SKM-1 (cell line): ENCODE results near the gene RIMS1.

Experiments used
- DNase-seq: peaks from one replicate; lab custom pipeline; 2025; ENCODE audit not compliant: unreplicated experiment; lab: John Stamatoyannopoulos, UW

RIMS1 gene

DNA sequence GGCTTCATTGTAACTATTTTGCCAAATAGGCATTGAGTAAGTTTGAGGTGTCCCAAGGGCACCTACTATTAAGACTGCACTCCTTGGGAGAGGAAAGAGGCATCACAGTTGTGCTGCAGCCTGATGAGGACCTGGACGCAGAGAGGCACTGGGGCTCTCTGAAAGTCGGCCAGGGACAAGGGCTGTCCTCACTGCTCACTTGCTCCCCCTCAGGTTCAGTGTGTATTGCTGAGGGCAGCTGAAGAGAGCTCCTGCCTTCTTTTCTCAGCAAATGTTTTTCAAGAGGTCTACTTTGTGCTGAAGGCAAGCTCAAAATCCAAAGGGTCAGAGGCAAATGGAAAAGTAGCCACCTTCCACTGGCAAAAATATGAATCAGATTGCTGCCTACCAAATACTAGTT lies 331.8 kb downstream of the RIMS1 start:
- DNase-seq: peak; percentile 12

DNA sequence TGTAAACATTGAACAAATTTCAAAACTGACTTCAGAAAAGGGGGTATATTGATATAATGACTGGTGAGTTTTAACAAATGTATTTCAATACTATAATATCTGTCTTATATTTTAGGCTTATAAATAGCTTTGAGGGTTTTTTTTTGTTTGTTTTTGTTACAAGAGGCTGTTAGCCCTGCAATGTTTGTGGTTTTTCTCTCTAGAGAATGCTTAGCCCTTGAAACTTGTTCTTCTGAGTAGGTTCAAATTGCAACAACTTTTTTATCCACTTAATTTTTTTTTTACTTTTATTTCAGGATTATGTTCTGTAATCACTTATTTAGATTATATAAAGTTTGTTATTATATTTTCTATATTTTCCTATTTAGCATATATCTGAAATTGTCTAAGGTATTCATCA lies 333.2 kb downstream of the RIMS1 start:
- no peak for DNase-seq

GRCh38 chr6:72238021-72238420 lies 351.7 kb downstream of the RIMS1 start:
- no peak for DNase-seq

DNA sequence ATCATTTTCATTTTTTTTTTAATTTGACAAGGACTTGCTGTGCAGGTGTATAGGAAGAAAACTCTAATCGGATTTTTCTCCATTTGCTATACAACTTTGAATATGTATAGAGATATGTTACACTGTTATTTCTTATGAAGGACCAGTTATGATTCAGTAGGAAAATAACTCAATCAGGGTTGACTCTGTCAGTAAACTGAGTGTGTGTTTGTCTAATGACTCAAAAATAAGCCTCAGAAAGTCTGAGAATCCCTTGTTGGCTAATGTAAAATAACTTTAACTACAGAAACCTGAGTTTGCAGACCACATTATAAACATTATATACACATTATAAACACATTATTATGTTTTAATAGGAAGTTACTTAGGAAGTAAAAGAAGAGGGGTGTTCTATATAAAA lies 352.6 kb downstream of the RIMS1 start:
- DNase-seq: no peak

- no peak for DNase-seq
Observed at GRCh38 chr6:72245565-72245964, 359.2 kb downstream of the RIMS1 start.

- DNase-seq: no peak
Observed at GRCh38 chr6:72246926-72247325, 360.6 kb downstream of the RIMS1 start.

DNA sequence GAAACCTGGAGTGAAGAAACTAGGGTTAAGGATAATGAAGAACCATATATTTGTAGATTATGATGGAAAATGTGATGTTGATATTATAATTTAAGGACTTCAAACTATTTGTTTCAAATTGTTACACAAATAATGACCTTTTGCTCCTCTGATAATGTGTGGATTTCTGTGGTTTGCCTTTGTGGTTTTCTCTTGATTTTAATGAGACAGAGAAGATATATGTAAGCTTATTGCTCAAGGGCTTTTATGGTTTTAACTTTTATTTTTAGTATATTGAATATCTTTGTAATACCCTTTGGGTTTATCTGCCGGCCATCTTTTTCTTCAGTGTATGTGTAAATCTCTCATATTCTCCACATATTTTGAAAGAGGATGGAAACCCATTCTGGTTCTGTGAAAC lies 362.3 kb downstream of the RIMS1 start:
- DNase-seq: no peak

DNA sequence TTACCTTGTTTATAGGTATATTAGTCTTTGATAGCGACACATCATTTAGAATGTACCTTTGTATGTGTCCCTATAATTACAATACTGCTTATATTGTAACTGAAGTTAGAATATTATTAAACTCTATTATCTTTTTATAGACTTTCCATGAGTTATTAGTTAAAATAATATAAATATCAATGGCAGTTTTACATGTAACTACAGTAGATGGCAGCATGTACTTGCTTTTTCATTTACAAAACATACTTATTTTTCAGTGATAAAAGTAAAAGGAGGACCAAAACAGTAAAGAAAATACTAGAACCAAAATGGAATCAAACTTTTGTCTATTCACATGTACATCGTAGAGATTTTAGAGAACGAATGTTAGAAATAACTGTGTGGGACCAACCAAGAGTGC lies 364.3 kb downstream of the RIMS1 start:
- no peak for DNase-seq

DNA sequence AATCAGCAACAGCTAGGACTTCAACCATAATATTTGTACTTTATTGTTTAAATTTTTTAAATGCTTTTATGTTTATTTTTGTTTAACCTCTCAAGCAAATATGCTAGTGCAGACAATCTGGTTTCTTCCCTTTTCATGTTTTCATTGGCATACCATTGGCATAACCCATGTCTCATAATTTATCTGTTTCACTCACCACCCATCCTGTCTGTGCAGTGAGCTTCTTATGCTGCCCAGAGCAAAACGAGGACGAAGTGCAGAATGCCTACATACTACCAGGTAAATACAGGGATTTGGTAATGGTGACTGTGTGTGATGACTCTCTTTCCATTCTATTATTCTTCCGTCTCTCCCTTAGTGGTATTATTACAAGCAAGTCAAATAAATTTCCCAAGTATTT lies 374.1 kb downstream of the RIMS1 start:
- DNase-seq: no peak

GRCh38 chr6:72261554-72261953 lies 375.2 kb downstream of the RIMS1 start:
- no peak for DNase-seq

DNA sequence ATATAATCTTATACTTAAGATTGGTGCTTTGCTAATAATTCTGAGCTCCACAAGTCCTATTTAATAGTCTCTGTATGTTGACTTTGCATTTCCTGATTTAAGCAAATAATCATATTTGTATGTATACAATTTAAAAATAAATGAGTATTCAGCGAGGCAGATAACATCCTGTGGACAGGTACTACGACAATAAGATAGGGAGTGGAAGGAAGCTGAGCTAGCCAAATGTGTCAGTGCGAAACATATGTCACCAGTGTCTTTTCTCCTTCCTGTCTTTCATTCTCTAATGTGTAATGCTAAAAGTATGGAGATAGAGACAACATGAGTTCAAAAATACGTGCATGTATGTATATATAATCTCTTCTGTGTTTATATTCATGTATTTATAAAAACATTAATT lies 375.9 kb downstream of the RIMS1 start:
- DNase-seq: no peak

GRCh38 chr6:72267470-72267869 lies 381.1 kb downstream of the RIMS1 start:
- DNase-seq: no peak

- DNase-seq: no peak
Observed at GRCh38 chr6:72271531-72271930, 385.2 kb downstream of the RIMS1 start.

DNA sequence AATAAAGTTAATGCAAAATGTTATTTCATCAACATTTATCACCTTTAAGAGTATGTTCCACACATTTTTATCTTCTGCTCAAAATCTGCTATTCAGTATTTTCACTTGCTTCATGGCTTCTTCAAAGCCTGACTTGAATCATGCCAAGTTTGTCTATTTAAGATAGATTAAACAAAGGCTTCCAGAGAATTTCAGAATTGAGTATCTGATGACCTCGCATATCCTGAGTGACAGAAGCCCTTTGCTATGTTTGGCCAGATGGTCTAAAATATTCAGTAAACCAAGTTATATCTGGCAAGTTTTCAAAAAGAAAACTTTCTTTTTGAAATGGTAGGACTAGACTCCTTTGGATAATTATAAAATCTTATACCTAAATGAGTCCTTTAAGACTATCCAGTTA lies 386.6 kb downstream of the RIMS1 start:
- DNase-seq: no peak

DNA sequence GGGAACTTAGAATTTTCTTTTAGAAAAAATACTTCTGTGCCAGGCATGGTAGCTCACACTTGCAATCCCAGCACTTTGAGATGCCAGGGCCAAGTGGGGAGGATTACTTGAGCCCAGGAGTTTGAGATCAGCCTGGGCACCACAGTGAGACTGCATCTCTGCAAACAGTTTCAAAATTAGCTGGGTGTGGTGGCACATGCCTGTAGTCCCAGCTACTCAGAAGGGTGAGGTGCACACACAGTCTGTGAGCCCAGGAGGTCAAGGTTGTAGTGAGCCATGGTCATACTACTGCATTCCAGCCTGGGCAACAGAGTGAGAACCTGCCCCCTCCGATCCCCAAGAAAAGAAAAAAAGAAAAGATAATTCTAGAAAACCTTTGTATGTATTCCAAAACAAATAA lies 389.5 kb downstream of the RIMS1 start:
- no peak for DNase-seq

DNA sequence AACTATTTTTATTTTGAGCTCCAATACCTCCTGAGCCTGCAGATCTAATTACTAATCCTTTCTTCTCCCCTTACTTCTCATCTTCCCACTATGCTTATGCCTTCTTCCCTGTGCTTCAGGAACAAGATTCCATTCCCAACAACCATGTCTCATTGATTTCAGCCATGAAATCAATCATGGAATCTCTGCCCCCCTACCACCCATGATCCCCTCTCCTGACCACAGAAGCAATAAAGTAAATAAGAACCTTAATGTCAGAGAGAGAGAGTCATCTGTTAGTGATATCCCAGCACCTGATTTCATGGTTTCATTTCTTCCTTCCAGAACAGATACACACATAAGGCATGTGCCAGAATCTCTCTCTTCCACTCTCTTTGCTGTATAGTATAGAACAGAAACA lies 395.9 kb downstream of the RIMS1 start:
- DNase-seq: no peak

DNA sequence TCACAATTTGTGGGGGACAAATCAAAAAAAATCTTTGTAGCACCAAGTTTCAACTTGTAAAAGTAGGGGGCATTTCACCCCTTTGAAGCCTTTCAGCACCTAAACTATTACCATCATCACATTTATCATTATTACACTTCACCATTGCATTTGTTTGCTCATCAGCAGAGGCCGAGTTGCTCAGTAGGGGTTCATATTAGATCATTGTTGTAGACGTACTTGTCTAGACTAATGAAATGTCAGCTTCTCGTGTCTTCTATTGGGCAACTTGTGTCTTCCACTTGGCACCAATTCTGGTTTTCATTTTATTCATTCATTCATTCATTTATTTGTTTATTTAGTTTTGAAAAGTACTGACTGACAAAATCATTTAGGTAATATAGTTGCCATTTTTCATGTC lies 397.2 kb downstream of the RIMS1 start:
- no peak for DNase-seq

GRCh38 chr6:72286911-72287311 lies 400.6 kb downstream of the RIMS1 start:
- DNase-seq: no peak

DNA sequence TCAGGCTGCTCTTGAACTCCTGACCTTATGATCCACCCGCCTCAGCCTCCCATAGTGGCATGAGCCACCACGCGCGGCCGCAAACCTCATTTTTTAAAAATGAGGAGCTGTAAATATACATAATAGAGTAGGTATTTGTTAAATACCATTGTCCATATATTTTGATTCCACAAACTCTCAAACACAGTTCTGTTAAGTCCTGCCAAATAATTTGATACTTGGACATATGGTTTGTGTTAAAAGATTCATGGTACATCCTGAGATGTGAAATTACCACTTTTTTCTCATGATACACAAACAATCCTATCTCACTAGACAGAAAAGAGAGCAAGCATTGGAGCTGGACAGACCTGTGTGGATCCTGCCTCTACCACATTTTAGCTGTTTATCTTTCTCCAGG lies 401.5 kb downstream of the RIMS1 start:
- no peak for DNase-seq

GRCh38 chr6:72288592-72288991 lies 402.2 kb downstream of the RIMS1 start:
- no peak for DNase-seq

GRCh38 chr6:72290620-72291019 lies 404.3 kb downstream of the RIMS1 start:
- DNase-seq: no peak

GRCh38 chr6:72296375-72296774 lies 410.0 kb downstream of the RIMS1 start:
- no peak for DNase-seq

- no peak for DNase-seq
Observed at GRCh38 chr6:72305971-72306370, 419.6 kb downstream of the RIMS1 start.
